KOPT-K1 (cell line): ENCODE results near the gene ATP2B3.

Experiments used
- H3K27ac ChIP-seq: fragments of 200-600 bp; sonication (generic); 2 replicates; pipeline ENCODE4 v1.5.1; 2016; ENCODE audit warnings: antibody characterized with exemption, mild to moderate bottlenecking, low read depth, low read length; ENCODE audit not compliant: poor library complexity, severe bottlenecking
- H3K36me3 ChIP-seq: fragments of 200-600 bp; sonication (generic); 2 replicates; pipeline ENCODE4 v1.5.1; 2017; ENCODE audit warnings: antibody characterized with exemption, mild to moderate bottlenecking, low read length, moderate library complexity; ENCODE audit not compliant: insufficient read depth
- H3K9me3 ChIP-seq: fragments of 200-600 bp; sonication (generic); 2 replicates; pipeline ENCODE4 v1.5.1; 2017; ENCODE audit warnings: antibody characterized with exemption, low read length, mild to moderate bottlenecking; ENCODE audit not compliant: insufficient read depth, poor library complexity, severe bottlenecking

The ATP2B3 gene

GRCh38 chrX:153626025-153626633, 108.7 kb downstream of the ATP2B3 start:
- no peaks in the 10 kb centered on the region for H3K36me3 ChIP-seq
- H3K27ac ChIP-seq, result no peak overlapping the region
- no peaks in the 10 kb centered on the region for H3K9me3 ChIP-seq

GRCh38 chrX:153626863-153627674, 109.6 kb downstream of the ATP2B3 start:
- H3K9me3 ChIP-seq, result no peaks in the 10 kb centered on the region
- H3K36me3 ChIP-seq, result no peaks in the 10 kb centered on the region
- H3K27ac ChIP-seq, result no peak overlapping the region

GRCh38 chrX:153627675-153628111, 110.3 kb downstream of the ATP2B3 start:
- H3K36me3 ChIP-seq, result no peaks in the 10 kb centered on the region
- H3K9me3 ChIP-seq, result no peaks in the 10 kb centered on the region
- H3K27ac ChIP-seq, result no peak overlapping the region

- H3K9me3 ChIP-seq, result no peaks in the 10 kb centered on the region
- H3K36me3 ChIP-seq, result no peaks in the 10 kb centered on the region
- H3K27ac ChIP-seq, result no peak overlapping the region
Measured at GRCh38 chrX:153628129-153628528, 110.7 kb downstream of the ATP2B3 start.

GRCh38 chrX:153628665-153629064, 111.2 kb downstream of the ATP2B3 start:
- Histone ChIP-seq H3K9me3 (no peaks in the 10 kb centered on the region), H3K27ac (no peak overlapping the region), H3K36me3 (no peaks in the 10 kb centered on the region)

GRCh38 chrX:153631346-153631745, 113.9 kb downstream of the ATP2B3 start:
- H3K36me3 ChIP-seq, result no peaks in the 10 kb centered on the region
- no peaks in the 10 kb centered on the region for H3K9me3 ChIP-seq
- no peak overlapping the region for H3K27ac ChIP-seq

GRCh38 chrX:153631907-153632594, 114.6 kb downstream of the ATP2B3 start:
- H3K9me3 ChIP-seq, result no peaks in the 10 kb centered on the region
- no peaks in the 10 kb centered on the region for H3K36me3 ChIP-seq
- no peak overlapping the region for H3K27ac ChIP-seq
